ENCODE results near the gene TDRD1. TPM values are rescaled to one million over a fixed set of nuclear protein-coding genes. Genes with fewer than 3 reads are reported as not detected.

TDRD1 gene
- total and polyA plus RNA-seq, 8 donors, result 0.05 to 7.6 (median 0.49) TPM; not detected in 4

GRCh38 chr10:114195079-114195478, 15.9 kb downstream of the TDRD1 start:
- 31 to 49% (median 36%) methylated on average over 2 of the region's 2 CpGs for WGBS, 5 donors
- TF ChIP-seq POLR2AphosphoS5 (IDR thresholded peaks at IDR 0.05) (no peak), EP300 (IDR thresholded peaks at IDR 0.05) (no peak), POLR2A (IDR thresholded peaks at IDR 0.05) (no peak), CTCF (IDR thresholded peaks at IDR 0.05) (no peak)

GRCh38 chr10:114199239-114199638, 20.1 kb downstream of the TDRD1 start:
- WGBS, 5 donors, result 87 to 94% (median 90%) methylated on average over 4 of the region's 4 CpGs

More at GRCh38 chr10:114195079-114195478, 15.9 kb downstream of the TDRD1 start:
- Histone ChIP-seq H3K27me3 (peaks cover 0 to 7% (median 0%) of the 10 kb centered on the region in 3 donors), H3K9me3 (no peaks in the 10 kb centered on the region), H3K27ac (no peak overlapping the region), H3K36me3 (no peaks in the 10 kb centered on the region), H3K4me1 (no peaks in the 10 kb centered on the region), H3K4me3 (no peak overlapping the region)
- intact Hi-C loops (cut with DNase I; ENCODE audit: low total_unique reads), result no loop called here
- no peak for DNase-seq

GRCh38 chr10:114202812-114203211, 23.7 kb downstream of the TDRD1 start:
- H3K4me1 ChIP-seq, result peaks cover 0 to 4% (median 0%) of the 10 kb centered on the region in 4 donors
- no peaks in the 10 kb centered on the region for H3K9me3 ChIP-seq
- 78 to 88% (median 85%) methylated on average over 3 of the region's 3 CpGs for WGBS, 5 donors
- no peaks in the 10 kb centered on the region for H3K36me3 ChIP-seq
- no peak for DNase-seq
- TF ChIP-seq CTCF (IDR thresholded peaks at IDR 0.05), result no peak
- no peak for TF ChIP-seq POLR2AphosphoS5 (IDR thresholded peaks at IDR 0.05)
- no peak for TF ChIP-seq POLR2A (IDR thresholded peaks at IDR 0.05)
- TF ChIP-seq EP300 (IDR thresholded peaks at IDR 0.05), result no peak
- peaks cover 0 to 8% (median 0%) of the 10 kb centered on the region in 3 donors for H3K27me3 ChIP-seq
- no peak overlapping the region for H3K4me3 ChIP-seq
- intact Hi-C loops (cut with DNase I; ENCODE audit: low total_unique reads), result no loop called here
- no peak overlapping the region for H3K27ac ChIP-seq

More at GRCh38 chr10:114199239-114199638, 20.1 kb downstream of the TDRD1 start:
- TF ChIP-seq EP300 (IDR thresholded peaks at IDR 0.05), result no peak
- no peak for TF ChIP-seq POLR2AphosphoS5 (IDR thresholded peaks at IDR 0.05)
- peaks cover 0 to 10% (median 0%) of the 10 kb centered on the region in 3 donors for H3K27me3 ChIP-seq
- H3K36me3 ChIP-seq, result no peaks in the 10 kb centered on the region
- no peaks in the 10 kb centered on the region for H3K9me3 ChIP-seq
- intact Hi-C loops (cut with DNase I; ENCODE audit: low total_unique reads), result no loop called here
- no peak overlapping the region for H3K27ac ChIP-seq
- H3K4me3 ChIP-seq, result no peak overlapping the region
- DNase-seq, result no peak
- H3K4me1 ChIP-seq, result no peaks in the 10 kb centered on the region

GRCh38 chr10:114206902-114207301, 27.7 kb downstream of the TDRD1 start:
- Histone ChIP-seq H3K9me3 (no peaks in the 10 kb centered on the region), H3K4me1 (peaks cover 0 to 4% (median 0%) of the 10 kb centered on the region in 4 donors), H3K4me3 (no peak overlapping the region), H3K27me3 (no peaks in the 10 kb centered on the region), H3K27ac (no peak overlapping the region), H3K36me3 (no peaks in the 10 kb centered on the region)
- no peak for DNase-seq
- no peak for TF ChIP-seq EP300 (IDR thresholded peaks at IDR 0.05)
- TF ChIP-seq POLR2AphosphoS5 (IDR thresholded peaks at IDR 0.05), result no peak
- no peak for TF ChIP-seq CTCF (IDR thresholded peaks at IDR 0.05)
- TF ChIP-seq POLR2A (IDR thresholded peaks at IDR 0.05), result no peak
- intact Hi-C loops (cut with DNase I; ENCODE audit: low total_unique reads), result no loop called here
- WGBS, 5 donors, result 51 to 68% (median 61%) methylated on average over 2 of the region's 2 CpGs

GRCh38 chr10:114207349-114207748, 28.2 kb downstream of the TDRD1 start:
- H3K4me3 ChIP-seq, result no peak overlapping the region
- H3K27ac ChIP-seq, result no peak overlapping the region
- intact Hi-C loops (cut with DNase I; ENCODE audit: low total_unique reads), result no loop called here
- H3K9me3 ChIP-seq, result no peaks in the 10 kb centered on the region
- H3K36me3 ChIP-seq, result no peaks in the 10 kb centered on the region
- no peaks in the 10 kb centered on the region for H3K27me3 ChIP-seq
- whole genome bisulfite sequencing, 5 donors, result 67 to 89% (median 74%) methylated on average over 1 of the region's 1 CpG
- no peak for DNase-seq
- peaks cover 0 to 4% (median 0%) of the 10 kb centered on the region in 4 donors for H3K4me1 ChIP-seq
- no peak for TF ChIP-seq CTCF (IDR thresholded peaks at IDR 0.05)
- no peak for TF ChIP-seq POLR2A (IDR thresholded peaks at IDR 0.05)
- no peak for TF ChIP-seq POLR2AphosphoS5 (IDR thresholded peaks at IDR 0.05)
- TF ChIP-seq EP300 (IDR thresholded peaks at IDR 0.05), result no peak

Measured in stomach (tissue), 9 donors.